Spleen (tissue), 11 donors: ENCODE data around the gene NBPF6. TPM values are rescaled to one million over a fixed set of nuclear protein-coding genes. Genes with fewer than 3 reads are reported as not detected.
"Not testable (repeated sequence)": the region's sequence is repeated elsewhere in the genome, so short reads cannot be mapped to it uniquely, and the experiment has no call there.

Experiments
- DNase-seq: peaks from one replicate; pipeline ENCODE4 v3.0.0-alpha.2; 2020
- H3K27ac ChIP-seq, 8 donors: fragments of 200-600 bp; sonication (generic) in 7 of 8; 1 replicate in 4 of 8; 2 replicates in 4 of 8; pipeline versions ENCODE4 v1.5.0 to v1.8.0; 2016 to 2021; ENCODE audit warnings: inconsistent platforms in 4 of 8, mild to moderate bottlenecking in 4 of 8, moderate library complexity in 1 of 8
- H3K27me3 ChIP-seq, 7 donors: fragments of 200-600 bp; sonication (generic) in 6 of 7; replicated peaks in 1 of 7; 1 replicate in 4 of 7; 2 replicates in 3 of 7; pipeline versions ENCODE4 v1.5.0 to v1.8.0; 2016 to 2021; ENCODE audit warnings: inconsistent platforms in 3 of 7, mild to moderate bottlenecking in 1 of 7
- H3K36me3 ChIP-seq, 6 donors: fragments of 200-600 bp; sonication (generic) in 5 of 6; 1 replicate in 4 of 6; 2 replicates in 2 of 6; pipeline versions ENCODE4 v1.5.0 to v1.8.0; 2016 to 2021; ENCODE audit warnings: inconsistent platforms in 2 of 6
- H3K4me1 ChIP-seq, 6 donors: fragments of 200-600 bp; sonication (generic) in 5 of 6; 1 replicate in 3 of 6; 2 replicates in 3 of 6; pipeline versions ENCODE4 v1.5.0 to v1.8.0; 2016 to 2021; ENCODE audit warnings: inconsistent platforms in 3 of 6
- H3K4me3 ChIP-seq, 8 donors: fragments of 200-600 bp; sonication (generic) in 7 of 8; 1 replicate in 4 of 8; 2 replicates in 4 of 8; pipeline versions ENCODE4 v1.5.0 to v1.8.0; 2016 to 2021; ENCODE audit warnings: inconsistent platforms in 4 of 8, mild to moderate bottlenecking in 4 of 8, moderate library complexity in 2 of 8
- H3K9me3 ChIP-seq, 8 donors: fragments of 200-600 bp; sonication (generic) in 7 of 8; 1 replicate in 4 of 8; 2 replicates in 4 of 8; pipeline versions ENCODE4 v1.5.0 to v1.8.0; 2016 to 2021; ENCODE audit warnings: inconsistent platforms in 4 of 8
- POLR2A ChIP-seq, 3 donors: fragments of 450-650 bp; IDR thresholded peaks; one replicate each; pipeline ENCODE4 v1.5.1; 2017; ENCODE audit warnings: antibody characterized with exemption in 3 of 3, mild to moderate bottlenecking in 1 of 3
- POLR2AphosphoS5 ChIP-seq, 3 donors: sonication (generic); formaldehyde crosslinking; IDR thresholded peaks; one replicate each; pipeline ENCODE4 v1.5.1; 2017; ENCODE audit warnings: antibody characterized with exemption in 3 of 3
- WGBS, 5 donors: extraction: QIAGEN DNeasy Blood & Tissue Kit in 3 of 5; methylation state at CpG; one replicate each; pipeline versions ENCODE4 v1.1.5 to v1.1.7; 2013 to 2018; 5-methylcytosine and 5-hydroxymethylcytosine counted together
- intact Hi-C: fragments of 100-400 bp; cut with DNase I; formaldehyde crosslinking; loops from one replicate; pipeline ENCODE4 v1.15.0; 2023; ENCODE audit warnings: low total_unique reads
- polyA plus RNA-seq, 3 donors: library from polyadenylated mRNA; stranded (reverse); fragments of 200-250 nt; gene quantifications; one replicate each; pipeline ENCODE4 v1.2.1, GENCODE V29; 2013
- total RNA-seq, 7 donors: library from RNA; depleted of rRNA in 3 of 7; stranded (reverse); fragments of >200 nt in 3 of 7; fragmentation: NEBNext Ultra II Directional in 4 of 7; extraction: Animal tissue kit (Norgen Biotek cat#: 25700) in 4 of 7; gene quantifications; one replicate each; pipeline versions ENCODE4 v1.1.0 to v1.2.1, GENCODE V29; 2016 to 2021
- TF ChIP-seq, protein P1 (sequence below), 11 experiments: fragments of 200-600 bp in 7 of 11; fragments of 450-650 bp in 4 of 11; sonication (generic) in 4 of 11; IDR thresholded peaks in 8 of 11; conservative IDR thresholded peaks in 3 of 11; 1 replicate in 7 of 11; 2 replicates in 4 of 11; pipeline versions ENCODE4 v1.4.0 to v1.8.0; 2016 to 2021; ENCODE audit warnings: antibody characterized with exemption in 11 of 11, inconsistent platforms in 4 of 11, mild to moderate bottlenecking in 1 of 11
- donor health status: healthy with polysubstance abuse.
- donor health status: DM: no; HTN: no; CAD: no; lungs with moderate emphysema.
- donor health status: DM: no; HTN: no; CAD: no.
- donor health status: Bipolar disorder and iron deficiency.
- donor health status: healthy.
- donor health status: DM: no; HTN: no; CAD: no.
- donor health status: DM: yes; HTN: yes; CAD: no.

Gene NBPF6
- total and polyA plus RNA-seq, 10 donors: 0.08 TPM; not detected in 9

DNA sequence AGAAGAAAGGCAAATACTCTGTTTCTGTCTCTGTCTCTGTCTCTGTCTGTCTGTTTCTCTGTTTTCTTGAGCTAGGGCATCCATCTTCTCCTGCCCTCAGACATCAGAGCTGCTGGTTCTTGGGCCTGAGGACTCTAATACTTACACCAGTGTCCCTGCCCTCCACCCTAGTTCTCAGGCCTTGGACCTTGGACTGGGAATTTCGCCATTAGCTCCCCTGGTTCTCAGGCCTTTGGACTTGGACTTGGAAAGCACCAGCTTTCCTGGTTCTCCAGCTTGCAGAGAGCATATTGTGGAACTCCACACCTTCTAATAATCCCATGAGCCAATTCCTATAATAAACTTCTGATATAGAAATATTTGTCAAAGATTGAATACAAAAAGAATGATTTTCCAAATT is 32.6 kb downstream of the NBPF6 start:
- Histone ChIP-seq H3K36me3 (no peaks in the 10 kb centered on the region), H3K9me3 (peaks cover 2 to 42% (median 32%) of the 10 kb centered on the region in 8 donors), H3K27me3 (no peaks in the 10 kb centered on the region), H3K4me3 (no peak overlapping the region), H3K27ac (no peak overlapping the region), H3K4me1 (no peaks in the 10 kb centered on the region)
- TF ChIP-seq, protein P1, sequence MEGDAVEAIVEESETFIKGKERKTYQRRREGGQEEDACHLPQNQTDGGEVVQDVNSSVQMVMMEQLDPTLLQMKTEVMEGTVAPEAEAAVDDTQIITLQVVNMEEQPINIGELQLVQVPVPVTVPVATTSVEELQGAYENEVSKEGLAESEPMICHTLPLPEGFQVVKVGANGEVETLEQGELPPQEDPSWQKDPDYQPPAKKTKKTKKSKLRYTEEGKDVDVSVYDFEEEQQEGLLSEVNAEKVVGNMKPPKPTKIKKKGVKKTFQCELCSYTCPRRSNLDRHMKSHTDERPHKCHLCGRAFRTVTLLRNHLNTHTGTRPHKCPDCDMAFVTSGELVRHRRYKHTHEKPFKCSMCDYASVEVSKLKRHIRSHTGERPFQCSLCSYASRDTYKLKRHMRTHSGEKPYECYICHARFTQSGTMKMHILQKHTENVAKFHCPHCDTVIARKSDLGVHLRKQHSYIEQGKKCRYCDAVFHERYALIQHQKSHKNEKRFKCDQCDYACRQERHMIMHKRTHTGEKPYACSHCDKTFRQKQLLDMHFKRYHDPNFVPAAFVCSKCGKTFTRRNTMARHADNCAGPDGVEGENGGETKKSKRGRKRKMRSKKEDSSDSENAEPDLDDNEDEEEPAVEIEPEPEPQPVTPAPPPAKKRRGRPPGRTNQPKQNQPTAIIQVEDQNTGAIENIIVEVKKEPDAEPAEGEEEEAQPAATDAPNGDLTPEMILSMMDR (IDR thresholded peaks at IDR 0.05 in 8 of 11, conservative IDR thresholded peaks at IDR 0.05 in 3 of 11): no peak
- TF ChIP-seq POLR2AphosphoS5 (IDR thresholded peaks at IDR 0.05) (no peak), POLR2A (IDR thresholded peaks at IDR 0.05) (no peak)
- whole genome bisulfite sequencing, 5 donors: 36 to 74% (median 62%) methylated on average over 1 of the region's 1 CpG
- intact Hi-C loops: no loop called here
- DNase-seq: no peak

DNA sequence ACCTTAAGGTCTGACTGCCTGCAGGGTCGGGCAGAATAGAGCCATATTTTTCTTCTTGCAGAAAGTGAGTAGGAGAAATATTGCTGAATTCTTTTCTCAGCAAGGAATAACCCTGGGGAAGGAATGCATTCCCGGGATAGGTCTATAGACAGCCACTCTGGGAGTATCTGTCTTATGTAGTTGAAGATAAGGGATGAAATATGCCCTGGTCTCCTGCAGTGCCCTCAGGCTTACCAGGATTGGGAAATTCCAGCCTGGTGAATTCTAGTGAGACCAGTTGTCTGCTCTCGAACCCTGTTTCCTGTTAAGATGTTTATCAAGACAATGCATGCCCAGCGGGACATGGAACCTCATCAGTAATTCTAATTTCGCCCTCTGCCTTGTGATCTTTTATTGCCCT is 35.8 kb downstream of the NBPF6 start:
- H3K4me3 ChIP-seq, H3K27ac ChIP-seq, H3K27me3 ChIP-seq, H3K4me1 ChIP-seq, H3K36me3 ChIP-seq, DNase-seq, intact Hi-C loops: not testable (repeated sequence)
- H3K9me3 ChIP-seq: peaks cover 0 to 17% (median 5%) of the 10 kb centered on the region in 8 donors
- 81 to 88% (median 85%) methylated on average over 5 of the region's 5 CpGs for WGBS, 5 donors

DNA sequence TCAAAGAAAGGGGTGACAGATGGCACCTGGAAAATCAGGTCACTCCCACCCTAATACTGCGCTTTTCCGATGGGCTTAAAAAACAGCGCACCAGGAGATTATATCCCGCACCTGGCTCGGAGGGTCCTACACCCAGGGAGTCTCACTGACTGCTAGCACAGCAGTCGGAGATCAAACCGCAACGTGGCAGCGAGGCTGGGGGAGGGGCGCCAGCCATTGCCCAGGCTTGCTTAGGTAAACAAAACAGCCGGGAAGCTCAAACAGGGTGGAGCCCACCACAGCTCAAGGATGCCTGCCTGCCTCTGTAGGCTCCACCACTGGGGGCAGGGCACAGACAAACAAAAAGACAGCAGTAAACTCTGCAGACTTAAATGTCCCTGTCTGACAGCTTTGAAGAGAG is 36.6 kb downstream of the NBPF6 start:
- H3K36me3 ChIP-seq, H3K27me3 ChIP-seq, H3K4me3 ChIP-seq, intact Hi-C loops, H3K4me1 ChIP-seq, DNase-seq, H3K27ac ChIP-seq: not testable (repeated sequence)
- WGBS, 5 donors: 91 to 98% (median 95%) methylated on average over 11 of the region's 11 CpGs
- H3K9me3 ChIP-seq: peaks cover 0 to 17% (median 5%) of the 10 kb centered on the region in 8 donors

DNA sequence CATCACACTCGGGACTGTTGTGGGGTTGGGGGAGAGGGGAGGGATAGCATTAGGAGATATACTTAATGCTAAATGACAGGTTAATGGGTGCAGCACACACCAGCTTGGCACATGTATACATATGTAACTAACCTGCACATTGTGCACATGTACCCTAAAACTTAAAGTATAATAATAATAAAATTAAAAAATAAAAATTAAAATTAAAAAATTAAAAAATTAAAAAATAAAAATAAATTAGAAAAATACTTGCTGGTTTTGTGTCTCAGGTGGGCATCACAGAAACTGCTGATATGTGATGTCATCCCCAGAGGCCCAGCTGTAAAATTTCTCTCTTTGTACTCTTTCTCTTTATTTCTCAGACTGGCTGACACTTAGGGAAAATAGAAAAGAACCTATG is 44.9 kb downstream of the NBPF6 start:
- intact Hi-C loops: not testable (repeated sequence)

DNA sequence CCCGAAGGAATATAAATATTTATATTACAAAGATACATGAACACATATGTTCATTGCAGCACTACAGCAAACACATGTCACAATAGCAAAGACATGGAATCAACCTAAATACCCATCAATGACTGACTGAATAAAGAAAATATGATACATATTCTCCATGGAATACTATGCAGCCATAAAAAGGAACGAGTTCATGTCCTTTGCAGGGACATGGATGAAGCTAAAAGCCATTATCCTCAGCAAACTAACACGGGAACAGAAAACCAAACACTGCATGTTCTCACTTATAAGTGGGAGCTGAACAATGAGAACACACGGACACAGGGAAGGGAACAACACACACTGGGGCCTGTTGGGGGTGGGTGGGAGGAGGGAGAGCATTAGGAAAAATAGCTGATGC is 46.7 kb downstream of the NBPF6 start:
- H3K9me3 ChIP-seq, H3K4me3 ChIP-seq, H3K27ac ChIP-seq, H3K36me3 ChIP-seq, H3K4me1 ChIP-seq, intact Hi-C loops, H3K27me3 ChIP-seq, DNase-seq: not testable (repeated sequence)
- WGBS, 5 donors: 82 to 93% (median 90%) methylated on average over 4 of the region's 4 CpGs

More for the DNA sequence above, 44.9 kb downstream of the NBPF6 start:
- H3K9me3 ChIP-seq, H3K27ac ChIP-seq, H3K4me3 ChIP-seq, H3K36me3 ChIP-seq, DNase-seq, H3K27me3 ChIP-seq, H3K4me1 ChIP-seq: not testable (repeated sequence)
- WGBS, 5 donors: 80 to 95% (median 90%) methylated on average over 1 of the region's 1 CpG

DNA sequence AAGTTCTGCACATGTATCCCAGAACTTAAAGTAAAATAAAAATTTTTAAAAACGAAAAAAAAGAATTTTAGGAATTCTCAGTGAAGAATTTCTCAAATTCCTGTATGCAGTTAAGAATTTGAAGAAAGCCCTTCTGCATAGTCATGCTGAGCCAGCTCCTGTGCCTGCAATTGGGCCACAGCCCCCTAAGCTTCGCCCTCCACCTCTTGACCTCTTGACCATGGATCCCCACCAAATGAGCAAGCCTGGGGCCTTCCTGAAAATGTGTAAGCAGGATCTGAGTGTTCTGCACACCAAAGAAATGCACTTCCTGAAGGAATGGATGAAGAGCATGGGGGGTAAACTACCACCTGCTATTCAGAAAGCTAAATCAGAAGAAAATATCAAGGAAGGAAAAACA is 52.0 kb downstream of the NBPF6 start:
- Histone ChIP-seq H3K27me3 (no peaks in the 10 kb centered on the region), H3K27ac (no peak overlapping the region), H3K4me1 (peaks cover 0 to 25% (median 14%) of the 10 kb centered on the region in 6 donors), H3K36me3 (no peaks in the 10 kb centered on the region), H3K4me3 (no peak overlapping the region), H3K9me3 (no peaks in the 10 kb centered on the region)
- DNase-seq: no peak
- 72 to 82% (median 78%) methylated on average over 2 of the region's 2 CpGs for WGBS, 5 donors
- no peak for TF ChIP-seq POLR2AphosphoS5 (IDR thresholded peaks at IDR 0.05)
- intact Hi-C loops: no loop called here

DNA sequence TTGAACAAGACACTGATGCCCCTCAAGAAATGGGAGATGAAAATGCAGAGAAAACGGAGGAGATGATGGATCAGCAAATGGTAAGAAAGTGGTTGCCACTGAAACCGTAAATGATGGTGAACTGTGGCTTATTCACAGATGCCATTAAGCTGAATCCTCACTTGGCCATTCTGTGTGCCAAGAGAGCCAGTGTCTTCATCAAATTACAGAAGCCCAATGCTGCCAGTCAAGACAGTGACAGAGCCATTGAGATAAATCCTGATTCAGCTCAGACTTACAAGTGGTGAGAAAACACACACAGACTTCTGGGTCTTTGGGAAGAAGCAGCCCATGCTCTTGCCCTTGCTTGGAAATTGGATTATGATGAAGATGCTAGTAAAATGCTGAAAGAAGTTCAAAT is 52.5 kb downstream of the NBPF6 start:
- Histone ChIP-seq H3K4me3 (no peak overlapping the region), H3K27ac (no peak overlapping the region), H3K4me1 (peaks cover 0 to 25% (median 14%) of the 10 kb centered on the region in 6 donors), H3K9me3 (no peaks in the 10 kb centered on the region), H3K36me3 (no peaks in the 10 kb centered on the region), H3K27me3 (no peaks in the 10 kb centered on the region)
- no peak for DNase-seq
- intact Hi-C loops: no loop called here
- TF ChIP-seq POLR2AphosphoS5 (IDR thresholded peaks at IDR 0.05): no peak
- TF ChIP-seq, protein P1 (IDR thresholded peaks at IDR 0.05 in 8 of 11, conservative IDR thresholded peaks at IDR 0.05 in 3 of 11): no peak
- TF ChIP-seq POLR2A (IDR thresholded peaks at IDR 0.05): no peak
- 82 to 91% (median 88%) methylated on average over 2 of the region's 2 CpGs for WGBS, 5 donors
